Keratinocyte (primary cell): ENCODE results near the gene SPOCK1. TPM values are rescaled to one million over a fixed set of nuclear protein-coding genes. Genes with fewer than 3 reads are reported as not detected.

Experiments used
- DNase-seq: peaks from one replicate; pipeline ENCODE4 v3.0.0-alpha.2; 2011; ENCODE audit warnings: low read depth, missing footprints, low spot score
- FAIRE-seq: peaks from 2 replicates; lab custom pipeline; 2011; peaks lifted over from hg19 to GRCh38; lab: Jason Lieb, UNC
- H2AFZ ChIP-seq: 2 replicates; pipeline ENCODE4 v1.6.0; 2012; ENCODE audit warnings: low read length, control low read depth, inconsistent platforms; ENCODE audit not compliant: control insufficient read depth
- H3K27ac ChIP-seq: 2 replicates; pipeline ENCODE4 v1.5.1; 2011; ENCODE audit warnings: low read length; ENCODE audit not compliant: control insufficient read depth, insufficient read depth
- H3K27me3 ChIP-seq: 3 replicates; pipeline ENCODE4 v1.6.0; 2011; ENCODE audit warnings: low read length; ENCODE audit not compliant: control insufficient read depth, insufficient read depth; ENCODE audit errors: extremely low read depth
- H3K36me3 ChIP-seq, 2 experiments: 2 replicates in 1 of 2; 3 replicates in 1 of 2; pipeline ENCODE4 v1.5.1; 2011; ENCODE audit warnings: low read length in 2 of 2, mild to moderate bottlenecking in 1 of 2; ENCODE audit not compliant: control insufficient read depth in 2 of 2, insufficient read depth in 2 of 2; ENCODE audit errors: extremely low read depth in 1 of 2
- H3K4me1 ChIP-seq: 3 replicates; pipeline ENCODE4 v1.5.1; 2011; ENCODE audit warnings: low read length; ENCODE audit not compliant: control insufficient read depth, insufficient read depth; ENCODE audit errors: extremely low read depth
- H3K4me2 ChIP-seq: 3 replicates; pipeline ENCODE4 v1.6.0; 2011; ENCODE audit warnings: low read depth, low read length; ENCODE audit not compliant: control insufficient read depth, insufficient read depth; ENCODE audit errors: extremely low read depth
- H3K4me3 ChIP-seq, 3 experiments: fragments of 200-600 bp in 1 of 3; sonication (generic) in 1 of 3; 2 replicates in 2 of 3; 3 replicates in 1 of 3; pipeline ENCODE4 v1.5.1; 2011 to 2016; ENCODE audit warnings: low read length in 3 of 3, mild to moderate bottlenecking in 3 of 3, control low read depth in 2 of 3, inconsistent platforms in 1 of 3, low read depth in 1 of 3, mixed read lengths in 1 of 3, mixed run types in 1 of 3, moderate library complexity in 1 of 3; ENCODE audit not compliant: control insufficient read depth in 2 of 3, insufficient read depth in 2 of 3; ENCODE audit errors: extremely low read depth in 1 of 3
- H3K79me2 ChIP-seq: 2 replicates; pipeline ENCODE4 v1.6.0; 2012; ENCODE audit warnings: low read length; ENCODE audit not compliant: control insufficient read depth, insufficient read depth
- H3K9ac ChIP-seq: 3 replicates; pipeline ENCODE4 v1.6.0; 2011; ENCODE audit warnings: low read length; ENCODE audit not compliant: control insufficient read depth, insufficient read depth; ENCODE audit errors: extremely low read depth
- H3K9me1 ChIP-seq: 3 replicates; pipeline ENCODE4 v1.6.0; 2011; ENCODE audit warnings: low read length; ENCODE audit not compliant: control insufficient read depth, insufficient read depth; ENCODE audit errors: extremely low read depth
- H3K9me3 ChIP-seq: 2 replicates; pipeline ENCODE4 v1.5.1; 2012; ENCODE audit warnings: low read depth, low read length; ENCODE audit not compliant: control insufficient read depth
- H4K20me1 ChIP-seq: 3 replicates; pipeline ENCODE4 v1.6.0; 2011; ENCODE audit warnings: low read length; ENCODE audit not compliant: control insufficient read depth, insufficient read depth; ENCODE audit errors: extremely low read depth
- CTCF ChIP-seq, 3 experiments: IDR thresholded peaks in 1 of 3; conservative IDR thresholded peaks in 1 of 3; optimal IDR thresholded peaks in 1 of 3; 2 replicates in 2 of 3; 3 replicates in 1 of 3; pipeline versions ENCODE3 to v1.5.1; 2011; ENCODE audit warnings: low read length in 3 of 3, mild to moderate bottlenecking in 3 of 3, moderate library complexity in 2 of 3, control low read depth in 1 of 3, inconsistent platforms in 1 of 3; ENCODE audit not compliant: insufficient read depth in 2 of 3; ENCODE audit errors: extremely low read depth in 1 of 3
- EZH2 ChIP-seq: IDR thresholded peaks from one replicate; pipeline ENCODE4 v1.6.1; 2012; ENCODE audit warnings: inconsistent platforms, mild to moderate bottlenecking, low read length, moderate library complexity
- dilution Hi-C: fragments of 300-500 bp; cut with MboI; formaldehyde crosslinking; loops from one replicate; pipeline ENCODE4 v1.7.0; 2020; ENCODE audit warnings: low sequenced_read_pairs; ENCODE audit not compliant: extremely low pct_ligation_motif_present
- polyA plus RNA-seq, 5 experiments: library from polyadenylated mRNA; depleted of rRNA in 3 of 5; stranded (reverse) in 3 of 5; stranded (forward) in 1 of 5; unstranded in 1 of 5; fragments of >200 nt; gene quantifications; 1 replicate in 1 of 5; 2 replicates in 3 of 5; 3 replicates in 1 of 5; pipeline versions ENCODE4 v1.2.1 to v1.2.3, GENCODE V29; 2011 to 2012; ENCODE audit warnings: missing spikeins in 2 of 5, low read depth in 1 of 5, low replicate concordance in 1 of 5

SPOCK1 gene
- polyA plus RNA-seq, 1 donor (not counting 4 experiments of a cell fraction or from before 2014, with no cell fraction given): 5.5 TPM

- Histone ChIP-seq H3K4me2 (no peak overlapping the region), H4K20me1 (no peaks in the 10 kb centered on the region), H3K9me3 (no peaks in the 10 kb centered on the region), H3K36me3 (no peaks in the 10 kb centered on the region), H3K4me1 (peaks cover 2% of the 10 kb centered on the region), H3K9me1 (no peaks in the 10 kb centered on the region), H3K79me2 (no peaks in the 10 kb centered on the region), H2AFZ (no peak overlapping the region), H3K27me3 (no peaks in the 10 kb centered on the region), H3K4me3 (no peak overlapping the region), H3K27ac (no peak overlapping the region), H3K9ac (no peak overlapping the region)
- dilution Hi-C loops: no loop called here
- FAIRE-seq (no peak), DNase-seq (no peak)
- TF ChIP-seq CTCF (optimal IDR thresholded peaks at IDR 0.05 in 1 of 3, IDR thresholded peaks at IDR 0.05 in 1 of 3, conservative IDR thresholded peaks at IDR 0.05 in 1 of 3; ENCODE audit: extremely low read depth in 1 of 3, insufficient read depth in 2 of 3, low read length in 3 of 3) (no peak), EZH2 (no peak)
Measured at GRCh38 chr5:137304226-137304874, 194.8 kb downstream of the SPOCK1 start.

- no peak for FAIRE-seq
- dilution Hi-C loops: no loop called here
- no peaks in the 10 kb centered on the region for H3K79me2 ChIP-seq
Measured at GRCh38 chr5:137303509-137303908, 195.6 kb downstream of the SPOCK1 start.

More at GRCh38 chr5:137303509-137303908, 195.6 kb downstream of the SPOCK1 start:
- Histone ChIP-seq H3K27me3 (no peaks in the 10 kb centered on the region), H3K9ac (no peak overlapping the region), H3K4me3 (no peak overlapping the region), H3K27ac (no peak overlapping the region), H3K36me3 (no peaks in the 10 kb centered on the region), H3K9me3 (no peaks in the 10 kb centered on the region), H2AFZ (no peak overlapping the region), H3K4me2 (no peak overlapping the region), H3K4me1 (no peaks in the 10 kb centered on the region), H3K9me1 (no peaks in the 10 kb centered on the region), H4K20me1 (no peaks in the 10 kb centered on the region)
- no peak for DNase-seq
- TF ChIP-seq EZH2 (no peak), CTCF (optimal IDR thresholded peaks at IDR 0.05 in 1 of 3, IDR thresholded peaks at IDR 0.05 in 1 of 3, conservative IDR thresholded peaks at IDR 0.05 in 1 of 3; ENCODE audit: extremely low read depth in 1 of 3, insufficient read depth in 2 of 3, low read length in 3 of 3) (no peak)
